COR-L47 (cell line): Measurements from ENCODE around the gene LHX6.

Experiments used
- DNase-seq: peaks from one replicate; lab custom pipeline; 2025; lab: John Stamatoyannopoulos, UW

Gene LHX6

DNA sequence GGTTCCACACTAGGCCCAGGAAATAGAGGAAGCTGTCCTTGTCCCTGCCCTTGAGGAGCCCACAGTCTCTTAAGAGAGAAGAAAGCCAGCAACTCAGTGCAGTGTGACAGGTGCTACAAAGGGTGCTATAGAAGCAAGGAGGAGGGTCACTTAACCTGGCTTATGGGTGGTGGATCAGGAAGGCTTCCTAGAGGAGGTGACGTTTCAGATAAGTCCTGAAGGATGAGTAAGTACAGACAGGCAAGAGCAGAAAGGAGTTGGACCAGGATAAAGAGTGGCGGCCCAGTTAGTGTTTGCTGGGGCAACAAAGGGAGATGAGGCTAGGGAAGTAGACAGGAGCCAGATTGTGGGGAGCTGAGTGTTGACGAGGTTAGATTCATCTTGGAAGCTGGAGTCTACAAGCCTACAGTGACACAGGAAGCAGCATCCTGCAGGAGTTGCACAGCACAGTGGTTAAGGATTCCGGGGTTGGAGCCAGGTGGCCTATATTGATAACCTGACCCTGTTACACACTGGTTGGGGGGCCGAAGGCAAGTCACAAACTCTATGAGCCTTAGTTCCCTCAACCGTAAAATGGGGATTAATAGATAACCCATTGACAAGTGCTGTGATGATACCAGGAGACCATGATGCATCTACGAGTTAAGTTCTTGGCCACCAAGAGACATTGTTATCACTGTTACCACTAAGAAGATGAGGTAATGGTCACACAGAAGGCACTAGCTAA, 5.4 kb upstream of the LHX6 start:
- no peak for DNase-seq

DNA sequence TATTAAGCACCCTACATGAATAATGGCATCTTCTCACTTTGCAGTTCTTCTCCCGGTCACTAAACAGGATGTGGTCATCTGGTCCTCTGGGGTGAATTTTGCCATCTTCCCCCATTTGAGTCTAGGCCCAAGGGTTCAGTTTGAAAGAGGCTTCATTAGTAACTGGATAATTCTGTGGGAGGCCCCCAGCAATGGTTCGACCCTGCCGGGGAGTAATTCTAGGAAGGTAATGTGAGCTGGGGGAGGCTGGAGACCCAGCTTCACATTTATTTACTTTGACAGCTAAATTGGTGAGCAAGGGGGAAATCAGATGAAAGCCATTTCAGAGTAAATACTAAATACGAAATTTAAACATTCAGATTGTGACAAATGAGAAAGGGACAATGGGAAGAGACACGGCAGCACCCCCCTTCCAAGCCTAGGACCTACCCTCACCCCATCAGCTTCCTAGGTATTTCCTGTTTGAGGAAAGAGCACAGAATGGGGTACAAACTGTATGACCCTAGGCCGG, 4.1 kb upstream of the LHX6 start:
- no peak for DNase-seq

DNA sequence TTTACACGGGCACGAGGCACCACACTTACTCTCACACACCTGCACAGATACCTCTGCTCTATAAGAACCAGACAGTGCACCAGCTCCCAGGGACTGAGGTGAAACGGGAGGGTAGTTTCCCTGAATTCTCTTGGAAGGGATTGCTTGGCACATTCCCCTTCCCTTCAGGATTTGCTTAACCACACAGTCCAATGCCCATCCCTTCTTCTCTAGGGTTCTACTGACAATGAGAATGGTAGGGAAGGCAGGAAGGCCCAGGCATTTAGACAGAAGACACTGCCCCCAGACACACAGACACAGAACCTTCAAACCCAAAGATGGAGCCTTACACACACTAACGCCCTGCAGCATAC, 704 bp upstream of the LHX6 start:
- no peak for DNase-seq

DNA sequence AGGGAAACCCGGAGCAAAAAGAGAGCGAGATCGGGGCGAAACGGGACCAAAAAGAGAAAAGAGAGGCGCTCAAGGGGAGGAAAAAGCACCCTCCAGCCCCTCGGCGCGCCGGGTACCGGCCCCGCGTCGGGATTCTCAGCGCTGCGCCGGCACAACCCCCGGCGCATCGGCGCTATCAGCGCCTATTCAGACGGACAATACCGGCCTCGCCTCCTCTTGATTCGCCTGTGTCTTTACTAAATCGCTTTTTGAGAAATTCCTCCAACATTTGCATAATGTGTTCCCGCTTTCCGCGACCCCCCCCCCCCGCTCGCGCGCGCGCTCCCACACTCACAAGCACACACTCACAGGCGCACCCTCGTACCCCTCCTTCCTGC, 578 bp downstream of the LHX6 start:
- DNase-seq = no peak

DNA sequence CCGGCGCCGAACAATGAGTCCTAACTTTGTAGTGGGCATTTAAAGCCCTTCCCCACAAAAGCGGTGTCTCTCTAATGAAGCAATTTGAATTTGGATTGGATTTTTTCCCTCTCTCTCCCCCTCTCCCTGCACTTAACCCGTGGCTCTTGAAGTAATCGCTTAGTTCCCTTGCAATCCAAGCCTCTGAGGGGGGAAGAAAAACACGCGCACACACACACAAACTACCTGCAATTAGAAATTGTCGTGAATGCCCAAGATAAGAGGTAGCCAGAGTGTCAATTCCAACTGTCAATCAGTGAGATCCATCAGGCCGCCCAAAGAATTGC, 1.2 kb downstream of the LHX6 start:
- DNase-seq = no peak

DNA sequence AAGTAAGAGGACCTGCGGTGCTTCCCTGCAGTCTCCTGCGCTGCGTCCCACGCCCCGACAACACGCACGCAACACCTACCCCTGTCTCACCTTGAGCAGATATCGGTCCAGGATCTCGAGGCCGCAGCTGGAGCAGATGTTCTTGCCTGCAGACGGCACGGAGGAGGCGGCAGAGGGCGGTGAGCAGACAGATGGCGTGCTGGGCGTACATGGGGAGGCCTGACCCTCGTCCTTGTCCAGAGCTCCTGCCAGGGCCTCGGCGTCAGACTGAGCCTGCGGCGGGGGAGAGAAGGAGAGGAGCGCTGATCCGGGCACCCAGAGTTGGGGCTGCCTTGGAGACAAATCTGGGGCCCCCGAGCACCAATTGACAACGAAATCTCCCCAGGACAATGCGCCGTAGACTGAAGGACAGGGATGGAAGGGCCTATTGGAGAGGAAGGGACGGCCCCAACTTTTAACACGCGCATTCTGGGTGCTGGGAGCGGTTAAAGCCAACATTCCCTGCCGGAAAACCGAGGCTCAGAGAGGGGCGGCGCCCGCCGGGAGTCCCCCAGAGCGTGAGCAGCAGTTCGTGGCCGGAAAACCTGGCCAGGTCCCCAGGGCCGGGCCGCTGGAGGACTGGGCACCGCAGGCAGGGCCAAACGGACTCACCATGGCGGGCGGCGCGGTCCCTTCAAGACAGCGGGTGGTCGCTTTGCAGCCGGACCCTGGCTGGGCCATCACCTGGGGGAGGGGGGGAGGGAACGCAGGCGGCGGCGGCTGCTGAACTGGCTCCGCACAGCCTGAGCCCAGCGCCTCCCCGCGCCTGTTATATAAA, 1.8 kb downstream of the LHX6 start:
- no peak for DNase-seq

DNA sequence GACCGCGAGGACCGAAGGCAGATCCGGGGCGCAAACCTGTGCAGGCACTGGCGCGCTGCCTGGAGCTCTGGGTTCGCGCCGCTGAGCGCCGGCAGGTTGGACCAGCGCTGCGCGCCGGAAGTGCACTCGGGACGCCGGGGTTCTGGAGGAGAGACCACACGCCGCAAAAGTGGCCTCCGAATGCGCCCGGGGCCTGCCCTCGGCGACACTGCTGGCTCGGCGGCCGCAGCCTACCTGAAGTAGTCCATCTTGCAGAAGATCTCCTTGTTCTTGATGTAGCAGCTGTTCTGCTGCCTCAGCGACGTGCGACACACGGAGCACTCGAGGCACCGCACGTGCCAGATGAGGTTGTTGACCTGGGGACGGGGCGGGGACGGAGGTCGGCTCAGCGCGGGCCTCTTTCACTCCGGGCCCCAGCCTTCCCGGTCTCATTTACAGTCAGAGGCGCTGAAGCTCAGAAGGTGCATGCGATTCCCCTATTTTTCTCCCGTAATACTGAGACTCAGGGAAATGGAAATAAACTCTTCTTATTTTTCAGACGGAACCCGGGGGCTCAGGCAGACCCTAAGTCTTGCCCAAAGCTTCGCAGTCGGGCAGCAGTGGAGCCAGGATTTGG, 2.5 kb downstream of the LHX6 start:
- no peak for DNase-seq

DNA sequence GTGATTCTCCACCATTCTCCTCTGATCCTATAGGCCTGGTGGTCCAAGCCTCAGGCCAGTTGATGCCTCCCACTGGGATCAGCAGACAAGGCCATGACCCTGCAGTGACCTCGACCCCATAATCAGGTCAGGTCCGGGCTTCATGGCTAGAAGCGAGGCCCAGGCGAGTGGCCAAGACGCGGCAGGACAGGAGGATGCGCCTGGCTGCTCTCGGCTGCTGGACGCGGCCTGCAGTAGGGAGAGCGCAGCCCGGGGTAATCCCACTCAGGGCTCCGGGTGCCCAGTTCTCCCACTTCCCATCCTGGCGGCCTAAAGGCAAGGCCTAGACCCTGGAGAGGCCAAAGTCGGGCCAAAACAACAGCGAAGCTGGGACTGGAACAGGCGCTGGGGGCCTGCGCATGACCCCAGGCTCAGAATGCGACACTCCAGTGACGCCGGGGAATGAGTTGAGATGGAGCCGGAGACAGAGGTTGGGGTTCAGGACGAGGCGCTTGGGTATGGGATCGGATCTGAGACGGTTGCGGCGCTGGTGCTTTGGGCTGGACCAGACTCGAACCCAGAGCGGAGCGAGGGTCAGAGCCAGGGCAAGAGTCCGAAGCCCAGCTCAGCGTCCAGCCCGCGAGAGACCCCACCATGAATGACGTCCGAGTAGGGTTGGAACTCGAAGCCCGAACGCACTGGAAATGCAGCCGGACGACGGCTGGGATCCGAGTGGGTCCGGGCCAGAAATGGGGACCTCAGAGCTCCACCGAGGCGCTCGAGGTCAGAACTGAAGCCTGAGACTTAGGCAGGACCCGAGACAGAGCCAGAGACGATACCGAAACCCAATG, 3.2 kb downstream of the LHX6 start:
- no peak for DNase-seq

DNA sequence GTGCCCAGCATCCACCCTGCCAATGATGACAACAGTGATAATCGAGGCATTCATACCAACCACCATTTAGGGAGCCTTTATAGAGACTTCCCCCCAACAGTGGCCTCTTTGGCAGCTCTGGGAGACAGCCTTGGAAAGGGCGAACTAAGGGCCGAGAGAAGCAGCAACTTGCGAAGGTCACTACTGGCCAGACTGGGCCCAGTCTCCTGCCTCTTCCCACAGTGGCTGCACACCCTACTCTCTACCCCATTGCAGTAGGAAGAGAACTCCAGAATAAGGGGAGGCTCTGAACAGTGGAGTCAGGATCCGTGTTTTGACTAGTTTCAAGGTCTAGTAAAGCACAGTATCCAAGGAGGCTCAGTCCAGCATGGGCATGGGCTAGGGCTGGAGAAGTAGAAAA, 5.3 kb downstream of the LHX6 start:
- DNase-seq = no peak

DNA sequence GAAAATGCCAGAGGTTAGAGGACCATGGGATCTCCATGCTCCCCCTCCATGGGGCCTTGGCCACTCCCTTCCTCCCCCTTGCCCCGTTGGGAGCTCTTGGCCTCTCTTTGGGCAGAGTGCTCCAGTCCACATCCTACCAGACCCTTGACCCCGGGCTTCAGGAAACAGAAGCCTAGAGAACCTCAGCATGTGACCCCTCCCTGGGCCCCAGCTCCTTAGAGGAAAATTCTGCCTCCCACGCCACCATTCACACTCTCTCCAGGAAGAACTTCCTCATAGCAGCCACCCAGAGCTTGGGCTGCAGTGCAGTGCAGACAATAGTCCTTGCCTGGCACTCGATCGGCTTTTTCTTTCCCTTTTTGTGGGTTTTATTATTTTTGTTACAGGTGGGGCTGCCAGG, 6.0 kb downstream of the LHX6 start:
- DNase-seq = no peak

DNA sequence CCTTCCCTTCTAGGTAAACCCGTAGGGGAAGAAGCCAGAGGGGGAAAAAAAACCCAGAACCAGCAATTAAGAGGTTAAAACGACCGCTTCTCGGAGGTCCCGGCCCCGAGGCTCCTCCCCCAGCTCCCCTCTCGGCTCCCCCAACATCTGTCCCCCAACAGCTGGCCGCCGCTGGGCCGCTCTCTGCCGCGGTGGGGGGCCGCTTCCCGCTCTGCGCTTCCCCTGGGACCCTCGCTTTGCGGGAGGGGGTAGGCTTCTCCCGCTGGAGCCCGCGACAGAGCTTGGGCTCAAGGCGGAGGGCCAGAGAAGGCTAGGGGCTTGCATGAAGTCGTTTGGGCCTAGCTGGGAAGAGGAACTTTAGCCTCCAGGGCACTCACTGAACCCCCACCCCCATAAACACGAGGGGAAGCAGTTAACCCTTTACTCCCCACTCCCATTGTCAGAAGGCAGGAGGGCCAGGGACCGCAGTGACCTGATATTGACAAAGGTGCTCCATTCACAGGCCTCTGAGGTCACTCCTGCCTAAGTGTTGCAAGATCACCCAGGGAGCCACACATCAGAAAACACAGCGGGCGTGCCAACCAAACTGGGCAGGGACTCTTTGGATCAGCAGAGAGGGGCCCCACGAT, 7.5 kb downstream of the LHX6 start:
- no peak for DNase-seq

DNA sequence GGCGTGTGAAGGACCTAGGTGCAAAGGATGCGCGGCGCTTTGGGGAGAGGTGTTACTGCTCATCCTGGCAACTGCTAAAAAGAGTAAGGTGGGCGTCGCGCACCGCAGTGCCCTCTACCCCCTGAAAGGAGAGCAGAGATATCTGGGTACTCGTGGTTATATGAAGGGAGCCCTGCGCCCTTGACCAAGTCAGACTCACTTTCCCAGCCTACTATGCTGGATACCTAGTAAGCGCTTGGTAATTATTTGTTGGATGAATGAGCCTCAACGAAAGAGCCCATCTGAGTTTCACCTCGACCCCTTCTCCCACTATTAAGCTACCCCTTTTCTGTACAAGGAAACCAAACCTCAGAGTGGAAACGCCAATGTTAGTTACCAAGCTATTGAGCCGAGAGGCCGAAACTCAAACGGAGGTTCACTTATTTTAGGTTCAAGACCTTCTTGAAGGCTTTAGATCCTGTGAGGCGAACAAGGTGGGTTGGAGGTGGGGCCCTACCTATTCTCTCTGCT, 8.0 kb downstream of the LHX6 start:
- DNase-seq = no peak

DNA sequence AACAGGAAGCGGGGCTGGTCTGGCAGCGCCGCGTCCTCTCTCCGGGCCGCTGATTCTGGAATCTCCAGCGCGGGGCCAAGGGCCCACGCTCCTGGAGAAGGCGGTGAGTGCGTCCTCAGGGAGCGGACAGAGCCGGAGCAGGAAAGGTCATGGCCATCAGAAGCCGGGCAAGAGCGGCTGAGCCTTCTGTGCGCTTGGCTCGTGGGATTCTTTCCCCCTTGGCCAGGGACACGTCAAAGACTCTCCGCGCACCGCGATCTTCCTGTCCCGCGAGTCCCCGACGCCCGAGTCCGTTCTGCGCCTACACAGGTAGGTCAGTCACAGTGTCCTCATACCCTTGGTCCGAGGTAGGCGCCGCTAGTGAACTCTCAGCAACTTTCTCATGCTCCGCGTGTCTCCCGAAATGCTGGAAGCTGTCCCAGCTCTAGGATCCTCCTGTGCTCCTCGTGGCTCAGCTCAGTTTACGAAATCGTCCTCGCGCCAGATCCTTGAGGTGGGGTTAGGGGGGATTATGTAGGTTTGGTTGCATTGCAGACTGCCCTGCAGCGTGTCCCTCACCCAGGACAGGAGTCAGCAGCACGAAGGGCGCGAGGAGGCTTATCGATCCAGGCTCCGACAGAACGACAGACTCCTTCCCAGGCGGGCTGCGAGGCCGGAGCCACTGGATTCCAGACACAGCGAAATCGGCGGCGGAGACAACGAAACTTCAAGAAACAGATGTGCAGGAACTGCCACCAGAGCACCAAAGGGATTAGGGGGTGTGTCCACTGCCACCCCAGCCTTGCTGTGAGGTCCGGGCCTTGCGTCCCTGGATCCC, 8.7 kb downstream of the LHX6 start:
- no peak for DNase-seq

DNA sequence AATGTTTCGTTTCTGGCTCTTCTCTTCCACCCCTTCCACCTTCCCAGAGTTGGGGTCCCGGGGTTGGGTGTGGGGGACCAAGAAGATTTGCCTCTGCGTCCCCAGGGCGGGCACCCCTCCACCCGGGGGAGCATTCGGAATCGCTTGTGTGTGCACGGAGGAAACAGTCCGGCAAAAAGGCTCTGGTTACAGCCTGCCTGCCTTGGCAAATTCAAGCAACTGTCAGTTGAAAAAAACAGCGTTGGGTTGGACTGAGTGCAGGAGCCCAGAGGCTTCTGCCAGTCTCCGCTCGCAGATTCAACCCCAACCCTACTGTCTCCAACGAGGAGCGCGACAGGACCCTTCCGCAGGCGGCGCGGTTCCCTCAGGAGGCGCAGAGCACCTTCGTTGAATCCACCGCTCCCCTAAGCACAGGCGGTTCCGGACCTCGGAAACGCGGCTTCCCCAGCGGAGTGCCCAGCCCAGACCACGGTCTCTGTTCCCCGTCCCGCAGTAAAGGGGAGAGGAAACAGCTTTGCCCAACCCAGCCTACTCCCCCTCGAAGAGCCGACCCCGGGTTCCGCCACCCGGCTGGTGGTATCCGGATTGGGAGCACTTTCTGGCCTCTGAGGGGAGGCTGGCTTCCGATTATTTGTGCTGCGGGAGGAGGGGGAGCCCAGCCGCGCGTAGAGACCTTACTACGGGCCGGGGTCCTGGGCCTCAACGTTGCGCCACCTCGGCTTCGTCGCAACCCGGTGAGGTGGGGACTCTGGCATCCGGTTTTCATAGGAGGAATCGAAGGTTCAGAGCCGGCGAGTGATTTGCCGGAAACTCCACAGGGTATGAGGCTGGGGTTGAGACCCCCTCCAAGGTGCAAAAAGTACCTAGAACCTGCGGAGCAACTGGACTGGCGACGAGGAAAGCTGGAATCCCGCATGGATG, 9.6 kb downstream of the LHX6 start:
- no peak for DNase-seq

DNA sequence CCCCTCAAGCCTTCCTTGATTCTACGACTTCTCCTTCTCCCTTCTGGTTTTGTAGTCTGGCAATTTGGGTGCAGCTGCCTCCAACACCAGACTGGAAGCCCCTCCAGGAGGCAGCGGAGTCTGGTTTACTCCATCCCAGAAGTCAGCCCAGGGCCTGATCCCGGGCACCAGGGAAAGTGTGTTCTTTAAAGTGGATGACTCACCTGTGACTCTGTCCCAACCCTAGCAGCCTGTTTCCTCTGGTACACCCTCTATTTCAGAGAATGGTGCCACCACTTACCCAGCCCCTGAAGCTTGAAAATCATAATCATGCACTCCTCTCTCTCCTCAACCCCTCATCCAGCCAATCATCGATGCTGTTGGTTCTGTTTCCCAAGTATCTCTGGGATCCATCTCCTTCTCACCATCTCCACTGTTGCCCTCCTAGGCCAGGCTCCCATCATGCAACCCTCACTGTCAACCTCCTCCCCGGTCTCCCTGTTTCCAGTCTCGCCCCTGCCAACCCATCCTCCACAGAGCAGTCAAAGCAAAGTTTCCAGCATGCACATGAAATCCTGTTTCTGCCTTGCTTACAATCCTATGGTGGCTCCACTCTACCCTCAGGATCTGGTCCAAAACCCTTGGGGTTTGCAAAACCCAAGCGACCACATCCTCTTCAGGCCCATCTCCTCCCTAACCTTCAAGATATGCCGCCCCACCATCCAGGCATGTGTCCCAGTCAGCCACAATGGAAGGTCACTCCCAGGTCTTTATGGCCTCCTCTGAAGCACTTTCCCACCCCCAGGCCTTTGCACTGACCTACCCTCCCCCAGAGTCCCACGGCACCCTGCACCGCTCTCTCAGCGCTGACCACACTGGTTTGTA, 10.5 kb downstream of the LHX6 start:
- DNase-seq = no peak

DNA sequence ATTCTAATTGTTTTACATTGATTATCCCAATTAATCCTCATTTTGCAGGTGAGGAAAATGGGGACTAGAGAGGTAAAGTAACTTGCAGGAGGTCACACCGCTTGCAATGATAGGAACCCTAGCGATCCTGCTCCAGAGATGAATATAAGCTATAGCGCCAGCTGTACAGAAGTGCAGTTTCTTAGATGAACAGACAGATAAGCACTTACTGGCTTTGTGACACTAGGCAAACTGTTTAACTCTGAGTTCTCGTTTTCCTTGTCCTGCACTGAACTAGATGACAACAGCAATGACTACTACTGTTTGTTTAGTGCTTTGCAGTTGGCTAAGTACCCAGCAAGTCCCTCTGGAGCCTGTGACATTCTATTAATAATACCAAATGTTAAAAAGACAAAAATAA, 11.1 kb downstream of the LHX6 start:
- DNase-seq = no peak

DNA sequence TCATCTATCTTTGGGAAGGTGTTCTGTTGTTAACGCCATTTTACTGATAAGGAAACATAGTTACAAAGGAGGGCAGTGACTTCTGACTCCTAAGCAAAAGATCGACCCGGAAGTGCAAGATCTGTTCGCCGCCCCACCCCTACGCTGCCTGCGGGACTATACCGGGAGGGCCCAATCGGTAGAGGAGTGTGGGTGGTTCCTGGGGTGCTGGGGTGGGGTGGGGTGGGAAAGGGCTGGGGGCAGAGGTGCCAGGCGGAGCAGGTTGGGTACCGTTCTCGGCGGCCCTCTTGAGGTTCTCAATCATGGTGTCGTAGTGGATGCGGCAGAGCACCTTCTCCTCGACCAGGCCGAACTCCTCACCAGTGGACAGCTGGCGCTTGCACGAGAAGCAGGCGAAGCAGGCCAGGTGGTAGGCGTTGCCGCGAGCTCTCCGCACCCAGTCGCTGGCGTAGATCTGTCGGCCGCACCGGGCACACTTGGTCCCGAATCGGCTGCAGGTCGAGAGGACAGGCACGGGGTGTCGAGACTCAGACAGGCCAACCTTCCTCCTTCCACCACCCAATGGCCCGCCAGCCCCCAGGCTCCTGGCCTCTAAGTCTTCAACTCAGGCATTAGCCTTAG, 11.8 kb downstream of the LHX6 start:
- no peak for DNase-seq

DNA sequence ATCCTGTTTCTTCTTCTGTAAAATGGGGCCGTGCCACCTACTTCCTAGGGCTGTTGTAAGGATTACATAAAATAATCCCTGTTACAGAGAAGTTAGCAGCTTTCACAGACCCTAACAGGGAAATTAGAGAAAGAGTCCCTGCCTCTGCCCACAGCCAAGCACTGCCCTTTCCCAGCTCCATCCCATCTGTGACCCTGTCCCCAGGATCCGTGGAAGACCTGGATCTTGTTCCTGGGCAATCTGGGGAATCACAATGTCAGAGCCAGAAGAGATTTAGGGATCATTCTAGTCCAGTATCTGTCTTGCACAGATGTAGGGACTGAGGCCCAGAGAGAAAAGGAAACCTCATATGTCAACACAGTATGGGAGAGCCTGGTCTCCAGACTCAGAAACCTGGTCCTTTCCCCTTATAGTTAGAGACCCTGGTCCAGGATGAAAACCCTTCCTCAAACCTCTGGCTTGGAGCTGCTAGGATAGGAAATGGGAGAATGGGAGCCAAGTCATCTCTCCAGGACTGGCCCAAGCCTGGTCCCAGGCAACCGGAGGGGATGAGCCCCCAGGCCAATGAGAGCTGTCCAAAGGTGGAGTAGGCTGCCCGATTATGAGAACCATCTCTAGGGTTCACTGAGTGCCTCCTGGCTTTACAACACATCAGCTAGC, 12.5 kb downstream of the LHX6 start:
- no peak for DNase-seq
